GM21367 (cell line): ENCODE data around the gene SLC35G3.
"Not testable (repeated sequence)": the region's sequence is repeated elsewhere in the genome, so short reads cannot be mapped to it uniquely, and the experiment has no call there.

Source experiments
- ATAC-seq: cut with Tn5 transposase; IDR thresholded peaks from one replicate; pipeline ENCODE4 v1.9.1; 2021; ENCODE audit not compliant: unreplicated experiment

SLC35G3 gene

DNA sequence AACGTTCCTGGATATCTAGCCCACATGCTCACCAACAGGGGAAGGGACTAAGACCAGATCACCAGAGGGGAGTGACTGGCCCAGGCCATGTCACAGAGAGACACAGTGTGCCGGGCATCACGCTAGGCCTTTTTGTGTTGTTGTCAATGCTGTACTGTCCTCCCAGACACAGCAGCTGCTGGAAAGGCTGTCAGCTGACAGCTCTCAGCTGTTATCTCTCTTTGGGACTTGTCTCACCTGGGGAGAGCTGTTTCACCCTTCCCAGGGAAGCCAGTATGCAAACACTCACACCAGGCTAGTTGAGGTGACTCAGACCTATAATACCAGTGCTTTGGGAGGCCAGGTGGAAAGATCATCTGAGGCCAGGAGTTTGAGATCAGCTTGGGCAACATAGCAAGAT lies 27.1 kb downstream of the SLC35G3 start:
- ATAC-seq = no peak

GRCh38 chr17:35166526-35166925 lies 27.7 kb downstream of the SLC35G3 start:
- no peak for ATAC-seq

DNA sequence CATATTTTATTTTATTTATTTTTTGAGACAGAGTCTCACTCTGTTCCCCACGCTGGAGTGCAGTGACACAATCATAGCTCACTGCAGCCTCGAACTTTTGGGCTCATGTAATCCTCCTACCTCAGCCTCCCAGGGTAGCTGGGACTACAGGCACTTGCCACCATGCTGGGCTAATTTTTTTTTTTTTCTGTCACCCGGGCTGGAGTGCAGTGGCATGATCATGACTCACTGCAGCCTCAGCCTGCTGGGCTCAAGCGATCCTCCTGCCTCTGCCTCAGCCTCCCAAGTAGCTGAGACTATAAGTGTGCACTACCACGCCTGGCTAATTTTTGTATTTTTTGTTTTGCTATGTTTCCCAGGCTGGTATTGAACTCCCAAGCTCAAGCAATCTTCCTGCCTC lies 29.5 kb downstream of the SLC35G3 start:
- ATAC-seq = no peak

- no peak for ATAC-seq
Observed at GRCh38 chr17:35163886-35164285, 30.3 kb downstream of the SLC35G3 start.

DNA sequence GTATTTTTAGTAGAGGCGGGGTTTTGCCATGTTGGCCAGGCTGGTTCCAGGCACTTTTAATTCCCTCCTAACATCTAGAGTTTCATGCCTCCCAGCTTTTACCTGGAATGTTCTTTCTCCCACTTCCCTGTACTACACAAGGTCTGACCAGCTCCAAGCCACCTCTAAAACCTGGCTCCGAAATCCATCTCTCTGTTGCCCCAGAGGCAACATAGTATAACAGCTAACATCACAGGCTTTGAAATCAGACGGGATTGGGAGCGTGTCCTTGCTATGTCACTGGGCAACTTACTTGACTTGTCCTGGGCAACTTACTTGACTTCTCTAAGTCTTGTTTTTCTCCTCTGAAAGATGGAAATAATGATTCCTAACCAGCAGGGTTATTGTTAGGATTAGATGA lies 31.4 kb downstream of the SLC35G3 start:
- no peak for ATAC-seq

DNA sequence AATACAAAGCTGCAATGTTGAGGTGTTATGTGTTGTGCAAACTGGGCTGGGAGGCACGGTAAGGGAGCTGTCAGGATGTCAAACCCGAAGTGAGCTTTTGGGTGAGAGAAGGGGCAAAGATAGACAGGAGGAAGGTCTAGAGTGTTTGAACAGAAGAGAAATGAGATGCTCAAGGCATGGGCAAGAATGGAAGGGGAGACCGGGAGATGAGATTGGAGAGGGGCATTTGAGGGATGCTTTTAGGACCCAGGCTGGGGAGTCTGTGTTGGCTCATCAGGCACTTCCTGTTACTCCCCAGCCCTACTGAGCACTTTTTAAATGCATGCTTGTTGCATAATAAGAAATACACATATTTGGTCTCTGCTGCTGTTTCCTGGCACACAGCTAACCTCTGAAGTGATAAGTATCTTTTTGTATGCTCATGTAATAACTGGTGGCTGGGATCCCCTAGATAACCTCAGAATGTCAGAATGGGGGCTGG lies 32.9 kb downstream of the SLC35G3 start:
- ATAC-seq = no peak

- ATAC-seq = no peak
Observed at GRCh38 chr17:35160354-35161201, 33.6 kb downstream of the SLC35G3 start.

- no peak for ATAC-seq
Observed at GRCh38 chr17:35159940-35160339, 34.3 kb downstream of the SLC35G3 start.

DNA sequence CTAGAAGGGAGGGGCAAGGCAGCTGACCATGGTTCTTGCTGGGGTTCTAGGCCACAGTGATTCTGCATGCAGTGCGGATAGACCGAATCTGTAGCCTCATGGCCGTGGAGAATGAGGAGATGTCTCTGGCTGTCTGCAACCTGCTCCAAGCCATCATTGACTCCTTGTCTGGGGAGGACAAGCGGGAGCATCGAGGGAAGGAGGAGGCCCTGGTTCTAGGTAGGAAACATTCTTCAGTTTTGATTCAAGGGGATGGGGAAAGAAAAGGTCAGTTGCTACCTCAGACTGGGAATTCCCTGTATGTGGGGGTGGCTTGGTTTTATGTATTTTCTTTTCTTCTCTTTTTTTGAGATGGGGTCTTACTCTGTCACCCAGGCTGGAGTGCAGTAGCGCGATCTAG lies 38.9 kb downstream of the SLC35G3 start:
- no peak for ATAC-seq

DNA sequence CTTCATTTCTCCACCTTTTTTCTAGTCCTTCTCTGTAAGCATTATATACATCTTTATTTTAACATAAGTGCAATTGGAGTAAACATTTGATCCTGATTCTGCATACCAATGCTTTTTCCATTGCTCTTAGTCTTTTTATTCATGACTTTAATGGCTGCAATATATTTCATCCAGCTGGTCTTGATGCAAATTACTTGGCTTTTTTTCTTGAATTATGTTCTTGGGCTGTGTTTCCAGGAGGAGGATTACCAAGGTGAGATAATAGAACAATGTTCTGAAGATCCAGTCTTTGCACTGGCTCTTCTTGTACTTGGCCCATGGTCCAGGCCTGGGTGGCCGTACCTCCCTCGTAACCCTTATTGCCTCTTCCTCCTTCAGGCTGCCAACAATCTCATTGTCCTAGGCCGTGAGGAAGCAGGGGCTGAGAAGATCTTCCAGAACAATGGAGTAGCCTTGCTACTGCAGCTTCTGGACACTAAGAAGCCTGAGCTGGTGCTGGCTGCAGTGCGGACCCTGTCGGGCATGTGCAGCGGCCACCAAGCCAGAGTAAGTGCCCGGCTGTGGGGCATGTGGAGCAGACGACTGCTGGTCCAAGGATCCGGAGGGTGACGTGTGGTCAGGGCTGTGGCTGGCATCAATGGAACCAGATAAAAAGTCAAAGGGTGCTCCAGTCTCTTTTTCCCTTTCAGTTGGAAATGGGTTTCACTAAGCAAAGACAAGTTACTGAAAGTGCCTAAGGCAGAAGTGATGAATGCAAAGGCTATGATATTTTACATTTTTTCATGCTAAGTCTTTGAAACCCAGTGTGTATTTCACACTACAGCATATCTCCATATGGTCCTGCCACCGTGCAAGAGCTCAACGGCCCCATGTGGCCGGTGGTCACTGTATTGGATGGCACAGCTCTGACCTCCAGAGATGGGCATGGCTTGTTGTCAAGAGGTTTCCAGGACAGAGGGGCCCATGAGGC lies 39.7 kb downstream of the SLC35G3 start:
- ATAC-seq = no peak

GRCh38 chr17:35152421-35153140 lies 41.6 kb downstream of the SLC35G3 start:
- no peak for ATAC-seq

- ATAC-seq = not testable (repeated sequence)
Observed at GRCh38 chr17:35151080-35151479, 43.1 kb downstream of the SLC35G3 start.

GRCh38 chr17:35149941-35150340 lies 44.3 kb downstream of the SLC35G3 start:
- ATAC-seq = no peak

DNA sequence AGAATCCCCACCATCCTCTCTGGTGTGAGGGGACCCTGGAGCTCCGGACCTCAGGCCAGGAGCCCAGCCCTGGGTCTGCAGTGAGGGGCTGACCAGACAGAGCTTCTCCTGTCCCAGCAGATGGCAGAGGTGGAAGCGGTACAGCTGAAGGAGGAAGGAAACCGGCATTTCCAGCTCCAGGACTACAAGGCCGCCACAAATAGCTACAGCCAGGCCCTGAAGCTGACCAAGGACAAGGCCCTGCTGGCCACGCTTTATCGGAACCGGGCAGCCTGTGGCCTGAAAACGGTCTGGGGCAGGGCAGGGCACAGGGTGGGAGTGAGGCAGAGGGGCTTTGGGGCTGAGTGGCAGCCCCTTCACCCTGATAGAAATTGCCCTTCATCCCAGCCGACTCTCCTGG lies 46.0 kb downstream of the SLC35G3 start:
- no peak for ATAC-seq

DNA sequence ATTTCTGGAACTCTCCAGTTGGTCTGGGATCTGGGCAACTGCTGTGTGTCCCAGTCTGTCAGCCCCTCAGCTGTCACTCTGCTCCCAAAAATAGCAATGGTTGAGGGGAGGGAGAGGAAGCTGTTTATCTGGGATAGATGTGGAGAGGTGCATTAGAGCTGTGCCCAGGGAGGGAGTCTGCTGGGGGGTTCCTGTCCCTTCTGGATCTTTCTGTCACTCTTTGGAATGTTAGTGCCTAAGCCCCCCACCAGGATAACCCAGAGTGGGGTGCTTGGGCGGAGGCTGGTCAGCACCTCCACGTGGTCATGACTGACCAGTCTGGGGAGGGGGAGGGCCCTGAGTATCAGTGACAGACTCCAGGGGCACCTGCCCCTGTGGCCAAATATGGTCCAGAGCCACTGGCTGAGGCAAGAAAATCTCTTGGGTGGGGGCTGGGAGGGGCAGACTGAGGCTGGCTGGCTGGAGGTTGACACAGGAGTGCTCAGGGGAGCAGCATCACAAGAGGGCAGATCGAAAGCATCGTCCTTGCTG lies 46.8 kb downstream of the SLC35G3 start, which contains the start of gene UNC45B:
TSS of gene UNC45B (plus strand) at position 443 of the 531 bp plus-strand sequence. CDS start 447 bp downstream, outside the sequence.
- no peak for ATAC-seq

- no peak for ATAC-seq
Observed at GRCh38 chr17:35146214-35146833, 47.9 kb downstream of the SLC35G3 start.

- ATAC-seq = no peak
Observed at GRCh38 chr17:35144840-35145239, 49.4 kb downstream of the SLC35G3 start.
